MG63 (cell line): ENCODE data around the gene UQCR10. TPM values are rescaled to one million over a fixed set of nuclear protein-coding genes. Genes with fewer than 3 reads are reported as not detected.

Experiments used
- DNase-seq: peaks from one replicate; pipeline ENCODE4 v3.0.0-alpha.2; 2020
- H3K27me3 ChIP-seq: fragments of 250-450 bp; sonication (Bioruptor Pico); 2 replicates; pipeline ENCODE4 v1.5.1; 2020; ENCODE audit warnings: mild to moderate bottlenecking, moderate library complexity
- H3K36me3 ChIP-seq: fragments of 250-450 bp; sonication (Bioruptor Pico); 2 replicates; pipeline ENCODE4 v1.5.1; 2020; ENCODE audit warnings: mild to moderate bottlenecking, moderate library complexity
- H3K4me3 ChIP-seq: fragments of 250-450 bp; sonication (Bioruptor Pico); 2 replicates; pipeline ENCODE4 v1.5.1; 2020; ENCODE audit warnings: mild to moderate bottlenecking, moderate library complexity
- H3K9me3 ChIP-seq: fragments of 250-450 bp; sonication (Bioruptor Pico); 2 replicates; pipeline ENCODE4 v1.5.1; 2020; ENCODE audit warnings: mild to moderate bottlenecking, moderate library complexity
- total RNA-seq: library from RNA; depleted of rRNA; stranded (reverse); fragments of >200 nt; shearing (Covaris generic); gene quantifications from 2 replicates; pipeline ENCODE4 v1.2.3, GENCODE V29; 2014; ENCODE audit warnings: low replicate concordance

UQCR10 gene
- total RNA-seq, 1 experiment from 2014 or later: 71.1 TPM

- DNase-seq: no peak
- Histone ChIP-seq H3K4me3 (no peak overlapping the region), H3K9me3 (no peaks in the 10 kb centered on the region), H3K36me3 (no peaks in the 10 kb centered on the region), H3K27me3 (no peaks in the 10 kb centered on the region)
Measured at GRCh38 chr22:29733362-29734201, 33.6 kb upstream of the UQCR10 start.

DNA sequence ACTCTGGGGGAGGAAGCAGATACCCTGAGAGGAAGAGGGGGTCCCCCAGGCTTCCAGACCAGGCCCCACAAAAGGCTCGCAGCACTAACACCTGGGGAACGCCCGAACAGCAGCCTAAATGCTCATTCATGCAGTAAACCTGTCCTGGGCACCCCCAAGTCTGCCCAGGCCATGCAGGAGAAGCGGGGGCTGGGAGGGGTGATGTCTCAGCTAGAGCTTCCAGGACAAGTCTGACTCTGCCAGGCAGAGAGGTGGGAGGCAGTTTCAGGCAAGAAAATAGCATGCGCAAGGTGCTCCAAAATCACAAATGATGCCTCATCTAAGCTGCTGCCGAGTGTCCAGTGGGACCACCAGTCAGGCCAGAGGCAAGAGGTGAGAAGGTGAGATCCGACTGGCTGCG is 32.8 kb upstream of the UQCR10 start:
- no peak for DNase-seq
- Histone ChIP-seq H3K4me3 (no peak overlapping the region), H3K27me3 (no peaks in the 10 kb centered on the region), H3K36me3 (no peaks in the 10 kb centered on the region), H3K9me3 (no peaks in the 10 kb centered on the region)

DNA sequence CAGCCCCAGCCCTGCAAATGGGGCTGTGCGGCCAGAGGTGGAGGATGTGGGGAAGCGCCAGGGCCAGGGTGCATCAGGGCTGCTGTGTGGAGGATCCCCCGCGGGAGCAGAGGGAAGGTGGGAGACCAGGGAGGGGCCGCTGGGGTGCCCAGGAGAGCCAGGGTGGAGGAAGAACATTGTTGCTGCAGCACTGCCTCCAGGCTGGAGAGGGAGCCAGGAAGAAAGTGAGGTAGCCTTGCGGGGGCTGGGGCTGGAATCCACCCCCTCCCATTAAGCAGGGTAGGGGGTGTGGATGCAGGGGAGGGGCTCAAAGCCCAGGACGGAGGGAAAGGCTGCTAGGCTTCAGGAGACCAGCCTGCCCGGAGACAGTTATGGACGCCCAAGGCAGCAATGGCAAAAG is 32.3 kb upstream of the UQCR10 start:
- no peaks in the 10 kb centered on the region for H3K27me3 ChIP-seq
- no peak overlapping the region for H3K4me3 ChIP-seq
- DNase-seq: no peak
- no peaks in the 10 kb centered on the region for H3K36me3 ChIP-seq
- no peaks in the 10 kb centered on the region for H3K9me3 ChIP-seq

DNA sequence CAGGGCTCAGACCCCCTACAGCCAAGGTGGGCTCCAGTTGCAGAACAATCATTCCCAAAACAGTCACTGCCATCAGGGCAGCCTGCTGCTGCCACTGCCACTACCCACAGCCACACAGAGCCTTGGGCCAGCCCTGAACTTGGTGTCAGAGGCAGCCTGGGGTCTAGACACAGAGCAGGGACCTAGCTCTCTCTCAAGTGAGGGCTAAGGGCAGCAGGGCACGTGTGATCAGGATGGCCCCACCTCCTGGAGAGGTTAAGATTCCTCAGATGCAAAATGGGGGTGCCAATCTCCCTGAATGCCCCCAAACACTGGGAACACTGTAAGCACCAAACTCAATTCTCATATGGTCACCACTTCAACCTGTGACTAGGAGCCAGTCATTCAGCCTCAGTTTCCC is 31.8 kb upstream of the UQCR10 start:
- no peak overlapping the region for H3K4me3 ChIP-seq
- no peaks in the 10 kb centered on the region for H3K36me3 ChIP-seq
- no peaks in the 10 kb centered on the region for H3K27me3 ChIP-seq
- no peak for DNase-seq
- no peaks in the 10 kb centered on the region for H3K9me3 ChIP-seq

DNA sequence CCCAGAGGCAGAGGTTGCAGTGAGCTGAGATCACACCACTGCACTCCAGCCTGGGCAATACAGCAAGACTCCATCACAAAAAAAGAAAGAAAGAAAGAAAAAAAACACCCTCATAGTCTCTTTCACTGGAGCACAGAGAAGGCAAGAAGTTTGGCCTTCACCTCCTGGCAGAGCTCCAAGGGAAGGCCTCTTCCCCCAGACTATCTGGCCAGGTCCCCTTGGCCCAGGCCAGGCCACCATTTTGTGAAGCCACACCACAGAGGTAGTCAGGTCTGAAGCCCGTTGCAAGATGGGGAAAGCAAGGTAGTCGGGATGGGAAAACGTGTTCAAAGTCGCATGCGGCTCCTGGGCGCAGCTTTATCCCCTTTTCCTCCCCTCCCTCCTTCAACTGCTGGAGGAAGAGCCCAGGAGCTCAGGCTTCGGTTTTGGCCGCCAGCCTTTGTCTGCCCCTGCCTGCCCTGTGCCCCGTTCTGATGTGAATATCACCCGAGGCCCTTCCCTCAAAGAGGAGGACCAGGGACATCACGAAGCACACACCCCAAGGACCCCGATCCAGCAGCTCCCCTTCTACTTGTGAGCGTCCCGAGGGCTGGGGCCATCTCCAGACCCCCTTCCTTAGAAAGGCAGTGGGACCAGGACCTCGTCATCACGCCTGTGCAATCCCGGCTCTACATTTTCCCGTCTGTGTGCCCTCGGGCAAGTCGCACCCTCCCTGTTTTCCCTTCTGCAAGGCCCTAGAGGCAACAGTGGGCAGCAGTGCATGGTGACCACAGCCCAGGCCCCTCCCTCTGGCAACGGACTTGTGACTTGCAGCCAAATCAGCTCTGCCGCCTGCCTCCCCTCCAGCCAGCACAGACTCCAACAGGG is 29.7 kb upstream of the UQCR10 start:
- no peaks in the 10 kb centered on the region for H3K36me3 ChIP-seq
- H3K4me3 ChIP-seq: no peak overlapping the region
- H3K9me3 ChIP-seq: no peaks in the 10 kb centered on the region
- H3K27me3 ChIP-seq: no peaks in the 10 kb centered on the region
- no peak for DNase-seq

DNA sequence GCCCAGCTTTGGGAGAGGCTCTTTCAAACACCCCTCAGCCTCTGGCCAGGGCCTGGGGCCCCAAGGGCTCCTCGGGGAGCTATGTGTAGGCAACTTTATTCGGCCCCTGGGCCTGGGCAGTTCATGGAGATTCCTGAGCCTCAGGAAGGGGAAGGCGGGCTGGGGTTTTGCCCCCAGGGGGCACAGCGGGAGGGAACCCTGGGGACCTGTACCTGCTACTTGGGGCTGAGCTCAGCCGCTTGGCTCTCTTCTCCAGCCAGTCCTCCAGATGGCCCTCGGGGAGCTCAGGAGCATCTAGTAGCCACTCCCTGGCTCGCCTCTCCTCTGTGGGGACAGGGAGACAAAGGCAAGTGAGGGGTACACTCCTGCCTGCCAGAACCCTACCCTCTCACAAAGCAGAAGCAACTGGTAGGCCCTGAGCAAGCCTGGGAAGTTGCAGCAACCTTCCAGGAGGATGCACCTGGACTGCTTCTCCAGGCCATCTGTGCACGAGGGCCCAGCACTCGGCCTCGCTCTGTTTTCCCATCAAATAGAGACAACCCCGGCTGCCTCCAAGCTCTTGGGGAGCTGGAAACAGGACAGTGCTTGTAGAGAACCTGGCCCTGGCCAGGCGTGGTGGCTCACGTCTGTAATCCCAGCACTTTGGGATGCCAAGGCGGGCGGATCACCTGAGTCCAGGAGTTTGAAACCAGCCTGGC is 28.9 kb upstream of the UQCR10 start:
- DNase-seq: no peak
- H3K4me3 ChIP-seq: no peak overlapping the region
- H3K36me3 ChIP-seq: no peaks in the 10 kb centered on the region
- no peaks in the 10 kb centered on the region for H3K27me3 ChIP-seq
- H3K9me3 ChIP-seq: no peaks in the 10 kb centered on the region

DNA sequence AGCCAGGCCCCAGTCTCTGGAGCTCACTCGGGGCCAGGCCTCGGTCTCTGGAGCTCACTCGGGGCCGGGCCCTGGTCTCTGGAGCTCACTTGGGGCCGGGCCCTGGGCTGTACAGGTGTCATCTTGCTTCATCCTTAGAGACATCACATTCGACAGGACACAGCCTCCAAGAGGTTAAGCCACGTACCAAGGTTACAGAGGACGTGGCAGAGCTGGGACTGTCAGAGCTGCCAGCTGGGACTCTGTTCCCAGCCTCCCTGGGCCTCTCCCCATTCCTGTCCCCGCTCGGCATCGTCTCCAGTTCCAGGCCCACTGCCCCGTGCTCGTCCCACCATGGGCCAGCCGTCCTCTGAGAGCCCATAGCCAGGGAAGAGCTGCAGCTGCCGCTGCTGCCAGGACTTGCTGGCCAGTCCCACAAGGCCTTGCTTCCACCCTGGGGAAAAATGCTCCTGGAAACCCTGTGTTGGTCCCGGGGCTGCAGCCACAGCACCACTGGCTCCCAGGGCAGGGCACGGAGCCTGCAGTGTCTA is 27.8 kb upstream of the UQCR10 start:
- no peak for DNase-seq
- Histone ChIP-seq H3K36me3 (no peaks in the 10 kb centered on the region), H3K27me3 (no peaks in the 10 kb centered on the region)

DNA sequence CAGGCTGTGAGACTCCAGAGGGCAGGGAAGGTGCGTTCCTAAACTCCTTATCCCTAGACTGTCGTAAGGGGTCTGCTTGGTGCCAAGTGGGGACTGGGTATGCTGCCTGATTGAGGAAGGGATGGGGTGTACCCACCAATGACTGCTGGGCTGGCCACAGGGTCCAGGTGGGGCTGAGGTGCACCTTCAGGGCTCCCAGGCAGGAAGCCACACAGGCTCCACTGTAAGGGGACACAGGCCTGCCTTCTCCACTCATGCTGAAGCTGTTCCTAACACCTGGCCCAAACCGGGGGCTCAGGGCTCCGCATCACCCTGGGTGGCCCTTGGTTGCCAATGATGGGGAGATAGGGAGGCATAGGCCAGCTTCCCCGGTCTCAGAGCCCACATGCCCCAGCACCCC is 27.0 kb upstream of the UQCR10 start:
- Histone ChIP-seq H3K36me3 (no peaks in the 10 kb centered on the region), H3K9me3 (no peaks in the 10 kb centered on the region), H3K27me3 (no peaks in the 10 kb centered on the region), H3K4me3 (no peak overlapping the region)
- DNase-seq: no peak

More for the DNA sequence above, 27.8 kb upstream of the UQCR10 start:
- Histone ChIP-seq H3K9me3 (no peaks in the 10 kb centered on the region), H3K4me3 (no peak overlapping the region)

DNA sequence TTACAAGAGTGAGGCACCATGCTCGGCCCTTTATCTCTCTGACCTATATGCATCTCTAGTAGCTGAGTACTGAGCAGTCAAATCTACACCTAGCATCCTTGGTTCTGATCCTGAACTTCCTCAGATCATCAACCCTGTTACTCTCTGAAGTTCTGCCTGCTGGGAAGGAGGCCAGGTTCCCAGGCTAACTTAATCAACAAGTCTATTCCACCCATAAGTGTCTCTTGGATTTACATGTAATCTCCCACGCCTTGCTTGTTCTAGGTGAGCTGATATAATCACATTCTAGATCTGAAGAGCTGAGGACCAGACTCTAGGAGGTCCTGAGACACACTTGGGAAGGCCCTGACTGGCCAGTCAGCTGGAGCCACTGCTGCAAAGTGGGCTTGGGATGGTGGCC is 25.2 kb upstream of the UQCR10 start:
- DNase-seq: no peak
- H3K4me3 ChIP-seq: no peak overlapping the region
- no peaks in the 10 kb centered on the region for H3K27me3 ChIP-seq
- H3K36me3 ChIP-seq: no peaks in the 10 kb centered on the region
- H3K9me3 ChIP-seq: no peaks in the 10 kb centered on the region

DNA sequence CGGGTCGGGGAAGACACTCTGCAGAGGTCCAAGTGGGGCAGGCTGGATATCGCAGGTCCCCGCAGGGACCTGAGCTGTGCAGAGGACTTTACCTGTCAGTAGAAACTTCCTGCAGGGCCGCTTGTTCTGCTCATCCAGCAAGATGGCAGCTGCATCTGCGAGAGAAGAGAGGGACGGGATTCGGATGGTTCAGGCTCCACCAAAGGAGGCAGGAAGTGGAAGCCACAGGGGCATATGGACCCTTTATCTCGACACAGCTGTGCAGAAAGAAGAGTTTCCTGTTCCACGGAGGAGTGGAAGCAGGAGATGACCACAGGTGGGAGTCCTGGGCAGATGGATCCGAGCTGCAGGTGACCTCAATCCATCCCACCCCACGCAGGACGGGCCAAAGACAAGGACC is 24.8 kb upstream of the UQCR10 start:
- no peak for DNase-seq
- Histone ChIP-seq H3K36me3 (no peaks in the 10 kb centered on the region), H3K27me3 (no peaks in the 10 kb centered on the region), H3K9me3 (no peaks in the 10 kb centered on the region), H3K4me3 (no peak overlapping the region)

GRCh38 chr22:29744902-29745301 is 22.3 kb upstream of the UQCR10 start:
- peak; percentile 95 for DNase-seq
- Histone ChIP-seq H3K4me3 (no peak overlapping the region), H3K27me3 (no peaks in the 10 kb centered on the region), H3K36me3 (no peaks in the 10 kb centered on the region; the same call in 1 of the 2 replicates), H3K9me3 (no peaks in the 10 kb centered on the region)

DNA sequence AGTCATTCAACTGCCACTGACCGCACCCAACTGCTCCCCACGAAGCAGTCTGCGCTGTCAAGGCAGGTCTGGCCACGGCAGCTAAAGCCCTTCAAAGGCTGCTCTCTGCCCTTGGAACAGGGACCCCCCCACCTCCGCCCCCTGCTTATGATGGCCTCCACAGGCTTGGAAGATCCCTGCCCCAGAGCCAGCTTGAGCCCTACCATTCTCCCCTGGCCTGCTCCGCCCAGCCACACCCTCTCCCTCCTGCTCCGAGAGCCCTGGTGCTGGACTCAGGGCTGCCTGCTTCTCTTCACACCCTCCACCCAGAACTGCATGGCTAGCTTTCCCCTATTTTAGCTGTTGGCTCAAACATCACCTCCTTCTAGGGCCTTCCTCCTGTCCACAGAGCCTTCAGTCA is 19.3 kb upstream of the UQCR10 start:
- no peaks in the 10 kb centered on the region for H3K27me3 ChIP-seq
- H3K4me3 ChIP-seq: no peak overlapping the region
- no peak for DNase-seq
- H3K36me3 ChIP-seq: no peaks in the 10 kb centered on the region; the same call in 1 of the 2 replicates
- no peaks in the 10 kb centered on the region for H3K9me3 ChIP-seq

- H3K4me3 ChIP-seq: no peak overlapping the region
- no peaks in the 10 kb centered on the region for H3K9me3 ChIP-seq
- no peaks in the 10 kb centered on the region; the same call in 1 of the 2 replicates for H3K36me3 ChIP-seq
- no peaks in the 10 kb centered on the region for H3K27me3 ChIP-seq
- peak; percentile 16 for DNase-seq
Measured at GRCh38 chr22:29748248-29748893, 18.8 kb upstream of the UQCR10 start.

DNA sequence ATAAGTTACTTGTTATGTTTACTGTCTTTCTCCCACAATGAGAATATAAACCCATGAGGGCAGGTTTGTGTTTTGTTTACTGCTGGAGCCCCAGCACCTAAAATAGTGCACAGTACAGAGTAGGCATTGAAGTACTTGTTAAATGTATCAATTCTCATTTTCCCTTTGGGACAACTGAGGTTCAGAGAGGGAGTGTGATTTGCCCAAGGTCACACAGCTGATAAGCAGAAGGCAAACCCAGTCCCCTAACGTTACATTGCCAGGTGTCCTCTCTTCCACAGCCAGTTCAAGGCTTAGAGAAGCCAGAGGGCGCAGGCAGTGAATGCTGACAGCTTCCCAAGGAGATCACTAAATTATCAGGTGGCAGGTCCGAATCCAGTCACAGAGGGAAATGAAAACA is 17.1 kb upstream of the UQCR10 start:
- no peak for DNase-seq
- Histone ChIP-seq H3K4me3 (no peak overlapping the region), H3K27me3 (no peaks in the 10 kb centered on the region), H3K36me3 (no peaks in the 10 kb centered on the region; the same call in 1 of the 2 replicates), H3K9me3 (no peaks in the 10 kb centered on the region)

GRCh38 chr22:29750559-29751538 is 16.3 kb upstream of the UQCR10 start:
- Histone ChIP-seq H3K36me3 (no peaks in the 10 kb centered on the region; the same call in 1 of the 2 replicates), H3K27me3 (no peaks in the 10 kb centered on the region), H3K9me3 (no peaks in the 10 kb centered on the region), H3K4me3 (no peak overlapping the region)
- no peak for DNase-seq
